ENCODE measurements around the gene LOXL4.

The LOXL4 gene

DNA sequence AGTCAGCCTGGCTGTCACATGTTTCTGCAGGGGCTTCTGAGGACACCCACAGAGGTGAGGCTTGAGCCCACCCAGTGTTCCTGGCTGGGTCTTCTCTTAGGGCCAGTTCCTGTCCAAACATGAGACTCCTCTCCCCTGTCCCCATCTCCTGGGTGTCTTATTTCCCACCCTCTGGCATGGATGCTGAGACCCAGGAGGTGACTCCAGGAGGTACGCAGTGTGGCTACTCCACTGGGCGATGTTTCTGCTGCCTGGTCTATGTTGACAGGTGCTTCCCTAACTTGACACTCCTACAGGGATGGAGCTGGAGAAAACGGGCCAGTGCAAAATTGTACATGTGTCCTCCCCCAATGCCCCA lies 26.3 kb upstream of the LOXL4 start:
- DNase-seq: no peak

DNA sequence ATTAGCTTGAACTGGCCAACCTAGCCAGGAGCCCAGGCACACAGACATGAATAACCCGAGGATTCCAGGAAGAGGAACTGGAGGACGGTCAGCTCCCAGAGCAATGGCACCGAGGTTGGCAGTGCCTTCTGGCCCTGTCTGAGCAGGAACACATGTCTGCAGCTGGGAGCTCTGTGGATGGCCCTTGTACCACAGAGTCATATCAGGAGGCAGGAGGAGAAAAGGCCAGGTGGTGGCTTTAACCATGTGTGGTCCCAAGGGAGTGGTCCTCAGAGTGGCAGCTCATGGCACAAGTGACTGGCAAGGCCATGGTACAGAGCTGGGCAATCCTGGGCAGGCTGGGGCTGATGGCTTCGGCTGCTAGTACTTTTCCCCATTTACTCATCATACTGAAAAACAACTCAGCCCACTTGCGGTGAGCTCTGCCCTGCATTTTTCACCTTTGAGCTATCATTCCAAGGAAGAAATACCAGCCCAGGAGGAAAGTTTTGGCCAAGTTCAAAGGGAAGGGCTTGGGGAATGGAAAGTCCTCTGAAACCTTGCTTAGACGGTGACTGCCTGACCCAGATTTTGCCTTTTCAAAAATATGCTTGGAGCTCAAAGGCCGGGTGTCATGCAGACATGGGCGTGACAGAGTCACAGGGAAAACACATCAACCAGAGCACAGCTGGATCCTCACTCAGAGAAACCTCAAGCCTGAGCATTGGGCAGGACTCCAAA lies 25.7 kb upstream of the LOXL4 start:
- DNase-seq: no peak

DNA sequence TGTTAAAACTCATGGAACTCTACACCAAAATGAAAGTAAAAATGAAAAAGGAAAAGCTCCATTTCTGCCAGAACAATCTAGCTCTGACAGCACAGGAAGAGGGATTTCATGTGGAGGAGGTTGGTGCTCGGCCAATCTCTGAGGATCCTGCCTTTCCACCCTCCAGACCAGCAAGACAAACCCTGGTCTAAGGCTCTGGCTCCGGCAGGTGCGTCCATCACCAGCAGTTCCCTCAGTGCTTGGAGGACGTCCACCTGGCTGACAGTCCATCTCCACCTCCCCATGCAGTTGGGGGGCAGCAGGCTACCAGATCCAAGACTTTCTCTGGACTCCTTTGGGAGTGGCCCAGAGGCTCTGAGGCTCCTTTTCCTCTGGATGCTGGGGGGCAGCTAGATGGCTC lies 25.0 kb upstream of the LOXL4 start:
- no peak for DNase-seq

DNA sequence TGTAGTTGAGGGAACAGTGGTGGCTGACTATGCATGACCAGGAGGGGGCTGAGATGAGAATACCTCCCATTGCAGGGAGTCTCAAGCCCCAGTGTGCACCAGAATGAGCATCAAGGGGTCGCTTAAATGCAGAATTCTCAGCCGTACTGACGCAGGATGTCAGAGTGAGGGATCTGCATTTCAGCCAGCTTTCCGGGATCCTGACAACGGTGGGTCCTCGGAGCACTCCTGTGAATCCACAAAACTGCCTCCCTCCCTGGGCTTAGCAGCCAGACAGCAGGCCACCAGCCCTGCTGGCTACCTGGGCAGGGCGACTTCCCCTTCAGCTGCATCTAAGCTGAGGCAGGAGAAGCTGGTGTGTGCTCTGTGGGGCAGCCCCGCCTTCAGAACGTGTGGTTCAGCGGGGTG lies 21.8 kb upstream of the LOXL4 start:
- no peak for DNase-seq

DNA sequence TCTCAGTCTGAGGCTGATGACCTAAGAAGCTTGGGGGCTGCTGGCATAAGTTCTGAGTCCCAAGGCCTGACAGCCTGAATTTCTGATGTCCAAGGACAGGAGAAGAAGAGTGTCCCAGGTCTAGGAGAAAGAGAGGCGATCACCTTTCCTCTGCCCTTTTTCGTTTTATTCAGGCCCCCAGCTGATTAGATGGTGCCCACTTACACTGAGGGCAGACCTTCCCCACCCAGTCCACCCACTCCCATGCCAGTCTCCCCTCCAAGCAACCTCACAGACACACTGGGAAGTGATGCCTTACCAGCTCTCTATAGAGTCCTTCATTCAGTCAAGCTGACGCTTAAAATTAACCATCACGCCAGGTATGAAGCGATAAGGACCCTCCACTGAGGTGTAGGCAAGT lies 19.3 kb upstream of the LOXL4 start:
- DNase-seq: no peak

DNA sequence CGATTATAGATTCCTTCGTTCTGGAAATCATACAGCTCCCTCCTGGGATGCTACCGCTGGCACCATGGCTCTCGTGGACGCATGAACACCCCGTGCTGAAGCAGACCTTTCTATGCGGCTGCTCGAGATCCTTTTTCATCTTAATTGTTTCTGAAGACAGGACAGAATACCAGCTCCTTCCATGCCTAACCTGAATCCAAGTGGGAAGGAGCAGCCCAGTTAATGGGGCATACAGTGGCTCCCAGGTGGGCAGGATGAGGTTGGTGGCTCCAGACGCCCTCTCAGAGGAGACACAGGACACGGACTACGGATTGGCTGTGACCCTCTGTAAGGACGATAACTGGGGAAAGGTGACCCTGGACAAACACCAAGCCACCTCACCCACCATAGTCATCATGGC lies 18.4 kb upstream of the LOXL4 start:
- DNase-seq: no peak

DNA sequence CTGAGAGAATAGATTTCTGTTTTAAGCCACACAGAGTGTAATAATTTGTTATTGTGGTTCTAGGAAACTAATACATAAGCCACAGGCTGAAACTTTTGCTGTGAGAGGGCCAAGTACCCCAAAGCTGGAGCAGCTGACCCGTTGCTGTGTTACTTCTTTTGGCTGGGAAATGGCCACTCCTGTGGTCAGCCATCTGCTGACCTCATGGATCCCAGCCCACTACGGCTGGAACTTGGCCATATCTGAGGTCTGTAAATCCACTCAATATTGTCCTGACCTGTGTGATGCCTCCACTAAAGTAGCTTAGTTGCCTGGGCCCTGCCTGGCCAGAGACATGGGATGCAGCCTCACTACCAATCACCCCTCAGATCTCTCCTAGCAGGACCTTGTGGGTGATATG lies 17.4 kb upstream of the LOXL4 start:
- DNase-seq: no peak

DNA sequence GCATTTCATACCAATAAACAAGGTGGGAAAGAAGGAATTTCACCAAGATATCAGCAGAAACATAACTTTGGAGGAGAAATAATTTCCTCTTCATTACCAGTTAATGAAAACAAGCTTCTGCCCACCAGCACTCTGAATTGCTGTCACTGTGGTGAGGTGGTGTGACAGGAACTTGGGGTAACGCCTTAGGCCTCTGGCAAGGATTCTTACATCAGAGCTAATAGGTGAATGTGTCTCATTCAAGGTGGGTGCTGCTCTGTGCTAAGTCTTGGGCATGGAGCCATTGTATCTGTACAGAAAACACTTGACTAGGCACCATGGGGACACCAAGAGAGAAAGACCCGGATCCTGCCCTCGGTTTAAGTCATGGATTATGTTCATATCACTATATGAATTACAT lies 8.3 kb upstream of the LOXL4 start:
- no peak for DNase-seq

DNA sequence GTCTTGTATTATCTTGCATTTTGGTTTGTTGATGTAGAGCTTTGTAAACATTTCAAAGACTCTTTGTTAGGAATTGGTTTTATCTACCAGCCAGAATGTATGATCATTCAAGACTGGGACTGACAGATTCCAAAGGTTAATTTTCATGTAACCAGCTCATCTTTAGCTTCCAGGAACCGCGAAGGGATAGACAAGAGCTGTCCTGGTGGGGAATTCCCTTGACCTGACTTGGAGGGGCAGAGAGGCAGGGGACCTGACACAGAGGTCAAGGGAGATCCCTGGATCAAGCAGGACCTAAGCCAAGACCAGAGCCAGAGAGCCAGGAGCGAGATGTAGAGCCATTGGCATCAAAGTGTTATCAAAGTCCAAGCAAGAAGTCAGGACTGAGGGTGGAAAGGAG lies 6.6 kb upstream of the LOXL4 start:
- DNase-seq: no peak

DNA sequence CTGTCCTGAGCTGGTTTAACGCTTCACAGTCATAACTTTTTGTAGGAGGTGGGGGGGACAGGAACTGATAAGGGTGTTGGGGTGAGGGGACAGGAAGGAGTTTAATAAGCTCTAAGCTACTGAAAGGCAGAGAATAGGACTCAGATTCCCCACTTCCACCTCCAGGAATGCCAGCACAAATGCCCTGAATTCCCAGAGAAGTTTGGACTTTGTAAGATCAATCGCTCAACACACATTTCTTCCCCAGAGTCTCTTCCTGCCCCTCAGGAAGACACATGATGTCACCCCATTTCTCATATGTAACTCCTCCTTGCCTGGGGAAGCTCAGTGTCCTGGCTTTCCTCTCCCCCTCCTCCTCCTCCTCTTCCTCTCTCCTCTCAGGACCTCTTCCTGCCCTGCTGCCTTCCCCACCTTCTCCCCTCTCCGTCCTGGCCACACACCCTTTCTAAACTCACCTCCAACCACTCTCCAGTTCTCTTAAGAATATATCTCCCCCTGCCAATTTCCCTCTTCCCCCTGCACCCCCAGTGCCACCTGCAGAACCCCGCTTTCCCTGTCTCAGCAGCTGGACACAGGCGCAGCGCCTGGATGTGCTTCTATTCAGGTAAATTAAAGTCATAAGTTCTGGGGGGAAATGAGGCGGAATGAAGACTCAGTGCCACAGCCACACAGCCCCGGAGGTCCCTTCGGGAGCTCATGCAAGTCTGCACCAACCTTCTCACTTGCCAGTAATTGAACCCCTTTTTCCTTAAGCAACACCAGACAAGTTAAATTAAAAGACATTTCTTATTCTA lies 5.3 kb upstream of the LOXL4 start:
- no peak for DNase-seq

DNA sequence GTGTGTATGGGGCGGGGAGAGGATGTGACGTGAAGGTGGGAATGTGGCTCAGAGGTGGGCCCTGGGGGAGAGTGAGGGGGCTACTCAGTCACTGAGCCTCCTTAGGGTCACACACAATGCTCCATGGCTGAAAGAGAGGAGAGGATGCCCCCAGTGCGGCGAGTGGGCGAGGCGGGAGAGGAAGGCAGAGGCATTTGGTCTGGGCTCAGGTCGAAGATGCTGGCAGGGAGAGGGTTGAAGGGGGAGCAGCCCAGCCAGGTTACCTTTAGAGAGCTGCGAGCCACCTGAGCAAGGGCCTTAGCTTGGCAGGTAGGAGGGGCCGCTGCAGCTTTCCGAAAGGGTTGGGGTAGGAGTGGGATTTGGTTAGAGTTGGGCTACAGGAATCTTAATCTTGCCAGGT lies 4.7 kb upstream of the LOXL4 start:
- no peak for DNase-seq

DNA sequence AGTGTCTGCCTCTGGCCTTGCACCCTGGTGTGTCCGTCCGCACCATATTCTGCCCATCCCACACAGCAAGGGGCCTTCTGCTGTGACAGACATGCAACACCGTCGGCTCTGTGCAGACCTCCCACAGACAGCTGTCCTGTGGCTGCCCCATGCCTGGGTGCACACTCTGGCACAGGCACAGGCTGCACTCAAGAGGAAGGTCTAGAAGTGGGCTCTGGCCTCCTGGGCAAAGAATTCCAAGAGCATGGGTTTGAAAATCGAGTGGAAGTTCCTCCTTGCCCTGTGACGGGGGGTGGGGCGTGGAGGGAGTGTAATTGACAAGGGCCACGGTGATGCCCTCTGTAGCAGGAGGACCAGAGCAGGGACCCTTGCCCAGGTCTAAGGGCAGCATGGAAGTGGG lies 4.3 kb upstream of the LOXL4 start:
- DNase-seq: no peak

DNA sequence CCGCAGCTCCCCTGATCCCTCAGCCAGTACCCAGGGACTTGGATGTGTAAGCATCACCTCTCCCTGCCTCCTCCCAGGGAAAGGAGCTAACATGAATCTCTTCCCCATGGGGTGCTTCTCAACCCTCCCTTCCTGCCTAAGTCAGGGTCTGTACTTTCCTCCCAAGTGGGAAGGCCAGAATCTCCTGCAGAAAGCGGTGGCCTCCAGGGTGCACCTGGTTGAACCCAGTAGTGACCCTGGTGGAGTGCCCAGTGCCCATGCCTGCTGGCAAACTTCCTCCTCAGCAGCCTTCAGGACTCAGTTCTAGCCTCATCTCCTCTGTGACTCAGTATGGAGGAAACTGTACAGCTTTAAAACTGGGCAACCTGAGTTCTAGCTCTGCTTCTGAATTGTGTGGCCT lies 2.8 kb upstream of the LOXL4 start:
- DNase-seq: no peak

DNA sequence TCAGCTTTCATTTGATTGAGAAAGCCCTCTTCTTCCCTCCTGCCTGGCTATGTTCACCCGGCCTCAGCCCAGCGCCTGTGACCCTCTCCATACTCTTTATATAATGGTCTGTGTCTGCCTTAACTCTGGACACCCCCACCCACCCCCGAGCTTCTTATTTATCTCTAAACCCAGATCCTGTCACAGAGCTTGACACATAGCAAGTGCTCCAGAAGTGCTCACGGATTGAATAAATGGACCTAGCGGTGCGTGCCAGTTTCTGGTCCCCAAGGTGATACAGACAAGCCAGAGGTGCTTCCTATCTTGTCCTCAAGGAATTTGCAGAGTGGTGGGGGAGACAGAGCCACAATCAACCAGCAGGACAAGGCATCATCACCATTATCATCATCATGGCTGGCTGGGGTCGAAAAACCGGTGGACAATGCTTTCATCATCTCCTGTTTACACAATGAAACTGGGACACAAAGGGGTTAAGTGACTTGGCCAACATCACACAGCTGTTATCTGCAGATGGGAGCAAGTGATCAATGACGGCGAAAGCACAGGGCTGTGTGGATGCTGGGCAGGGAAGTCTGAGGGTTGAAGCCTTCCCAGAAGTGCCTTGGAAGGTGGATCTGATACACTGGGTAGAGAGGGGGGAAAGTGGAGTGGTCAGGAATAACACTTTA lies 2.2 kb upstream of the LOXL4 start:
- no peak for DNase-seq

DNA sequence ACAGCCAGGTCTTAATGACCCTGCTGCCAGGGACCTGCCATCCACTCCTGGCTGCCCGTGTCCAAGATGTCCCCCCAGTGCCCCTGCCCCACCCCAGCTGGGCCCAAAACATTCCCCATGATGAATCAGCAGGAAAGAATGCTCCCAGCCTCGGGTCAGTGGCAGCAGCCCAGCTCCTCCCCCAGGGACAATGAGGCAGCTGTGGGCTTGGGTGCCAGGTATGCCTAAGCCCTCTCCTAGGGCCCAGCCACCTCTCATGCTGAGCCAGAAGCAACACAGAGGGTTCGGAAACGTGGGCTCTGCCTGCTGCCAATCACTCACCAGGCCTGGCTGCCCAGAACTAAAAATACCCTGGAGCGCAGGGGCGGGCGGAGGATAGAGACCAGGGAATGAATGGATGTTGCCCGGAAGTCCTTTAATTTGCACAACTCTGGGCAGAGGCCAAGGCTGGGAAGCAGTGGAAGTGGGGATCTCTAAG lies 1.5 kb upstream of the LOXL4 start:
- DNase-seq: no peak

DNA sequence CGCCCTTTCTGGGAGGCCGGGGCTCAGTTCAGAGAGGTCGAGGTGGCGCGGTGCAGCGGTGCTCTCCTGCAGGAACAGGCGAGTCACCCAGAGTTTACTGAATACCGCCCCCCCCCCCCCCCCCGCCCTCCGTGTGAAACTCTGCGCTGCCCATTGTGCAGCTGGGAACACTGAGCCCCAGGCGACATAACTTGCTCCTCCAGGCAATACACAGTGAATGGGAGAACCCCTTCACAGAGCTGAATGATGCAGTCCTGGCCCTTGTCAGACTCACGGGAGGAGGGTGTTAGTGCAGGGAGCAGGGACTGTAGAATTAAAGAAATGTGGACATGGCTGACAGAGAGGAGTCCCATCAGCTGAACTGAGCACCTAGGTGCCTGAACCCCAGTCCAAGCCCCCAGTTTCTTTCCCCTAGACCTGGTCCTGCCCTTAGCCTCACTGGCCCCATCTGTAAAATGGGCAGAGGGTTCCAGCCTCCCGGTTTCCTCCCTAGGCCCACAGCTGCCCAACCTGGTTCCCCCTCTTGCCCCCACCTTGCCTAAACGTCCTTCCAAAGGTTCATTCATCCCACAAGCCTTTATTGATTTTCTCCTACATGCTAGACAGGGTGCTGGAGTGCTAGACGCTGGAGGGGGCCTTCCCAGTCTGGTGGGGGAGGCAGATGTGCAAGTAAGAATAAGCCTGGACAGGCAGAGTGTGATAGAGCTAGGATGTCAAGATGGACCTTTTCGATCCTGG lies 869 bp upstream of the LOXL4 start:
- DNase-seq: no peak

DNA sequence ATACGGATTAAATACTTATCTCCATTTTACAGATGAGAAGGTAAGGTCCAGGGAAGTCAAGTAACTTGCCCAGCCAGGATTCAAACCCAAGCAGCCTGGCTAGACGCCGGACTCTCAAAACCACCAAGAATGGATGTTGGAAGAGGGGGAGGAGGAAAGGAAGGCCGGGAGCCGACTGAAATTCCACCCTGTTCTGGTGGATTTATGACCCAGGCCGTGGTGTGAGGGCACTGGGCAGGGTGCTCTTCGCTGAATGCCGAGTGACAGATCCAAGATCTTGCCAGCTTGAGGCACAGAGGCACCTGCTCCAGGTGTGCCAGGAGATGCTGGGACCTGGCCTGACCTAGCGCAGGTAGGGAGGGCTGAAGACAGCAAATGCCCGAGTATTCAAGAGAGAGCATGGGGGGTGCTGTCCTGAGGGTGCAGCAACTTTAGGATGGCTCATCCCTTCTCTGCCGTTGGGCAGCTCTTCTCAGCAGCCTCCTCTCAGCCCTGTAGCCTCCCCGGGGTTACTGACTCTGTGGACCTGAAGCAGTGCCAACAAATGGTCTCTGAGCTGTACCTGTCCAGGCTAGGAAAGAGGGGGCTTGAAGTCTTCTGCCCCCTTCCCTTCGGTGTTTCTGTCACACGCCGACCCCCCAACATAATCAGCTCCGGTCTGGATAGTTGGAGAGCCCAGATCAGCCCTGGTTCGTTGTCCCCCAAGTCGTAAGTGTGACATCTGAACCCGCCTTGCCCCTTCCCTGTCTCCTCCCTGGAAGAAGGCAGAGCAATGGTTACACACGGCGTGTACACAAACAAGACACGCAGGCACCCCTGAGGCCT lies 713 bp downstream of the LOXL4 start:
- no peak for DNase-seq

DNA sequence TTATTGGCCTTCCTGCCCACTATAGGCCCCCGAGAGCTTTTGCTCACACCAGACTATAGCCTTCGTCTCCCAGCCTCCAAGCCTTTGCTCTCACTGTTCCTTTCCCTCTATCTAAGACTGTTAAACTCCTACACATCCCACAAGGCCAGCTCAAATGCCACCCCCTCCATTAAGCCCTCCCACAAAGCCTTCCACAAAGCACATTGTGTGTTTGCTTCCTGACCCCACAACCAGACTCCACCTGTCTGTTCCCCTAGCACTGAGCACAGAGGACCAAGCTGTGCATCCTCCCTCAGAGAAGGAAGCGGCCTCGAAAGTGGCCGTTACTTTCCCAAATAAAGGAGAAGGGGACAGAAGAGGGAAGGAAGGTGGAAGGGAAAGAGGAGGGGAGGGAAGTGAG lies 1.3 kb downstream of the LOXL4 start:
- no peak for DNase-seq

DNA sequence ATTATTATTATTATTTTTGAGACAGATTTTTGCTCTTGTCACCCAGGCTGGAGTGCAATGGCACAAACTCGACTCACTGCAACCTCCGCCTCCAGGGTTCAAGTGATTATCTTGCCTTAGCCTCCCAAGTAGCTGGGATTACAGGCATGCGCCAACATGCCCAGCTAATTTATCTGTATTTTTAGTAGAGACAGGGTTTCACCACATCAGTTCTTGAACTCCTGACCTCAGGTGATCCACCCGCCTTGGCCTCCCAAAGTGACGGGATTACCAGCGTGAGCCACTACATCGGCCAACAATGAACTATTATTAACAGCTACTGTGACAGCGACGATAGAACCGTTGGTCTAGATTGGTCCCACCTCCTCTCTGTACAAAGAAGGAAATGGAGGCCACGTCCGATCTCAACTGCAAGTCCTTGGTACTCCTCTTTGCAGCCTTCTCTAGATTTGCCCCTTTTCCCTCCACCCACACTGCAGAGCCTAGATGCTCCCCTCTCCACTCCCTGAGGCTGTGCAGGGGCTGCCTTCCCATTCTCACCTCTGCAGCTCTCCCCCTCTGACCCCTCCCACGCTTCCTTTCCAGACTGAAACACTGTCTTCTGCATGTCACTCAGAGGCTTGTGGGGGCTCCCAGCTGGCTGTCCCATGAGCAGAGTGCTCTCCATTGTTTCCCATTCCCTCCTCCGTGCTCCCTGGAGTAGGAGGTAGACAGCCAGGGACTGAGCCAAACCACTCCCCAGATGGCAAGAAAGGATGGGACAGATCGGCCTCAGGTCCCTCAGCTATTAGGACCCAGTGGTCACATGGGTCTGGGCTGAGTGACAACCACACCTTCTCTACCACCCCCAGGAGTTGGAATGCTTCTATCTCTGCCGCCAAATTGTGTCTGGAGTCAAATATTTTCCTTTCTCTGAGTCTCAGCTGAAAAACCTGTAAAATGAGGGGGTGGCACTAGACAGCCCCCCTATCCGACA lies 2.3 kb downstream of the LOXL4 start:
- no peak for DNase-seq

DNA sequence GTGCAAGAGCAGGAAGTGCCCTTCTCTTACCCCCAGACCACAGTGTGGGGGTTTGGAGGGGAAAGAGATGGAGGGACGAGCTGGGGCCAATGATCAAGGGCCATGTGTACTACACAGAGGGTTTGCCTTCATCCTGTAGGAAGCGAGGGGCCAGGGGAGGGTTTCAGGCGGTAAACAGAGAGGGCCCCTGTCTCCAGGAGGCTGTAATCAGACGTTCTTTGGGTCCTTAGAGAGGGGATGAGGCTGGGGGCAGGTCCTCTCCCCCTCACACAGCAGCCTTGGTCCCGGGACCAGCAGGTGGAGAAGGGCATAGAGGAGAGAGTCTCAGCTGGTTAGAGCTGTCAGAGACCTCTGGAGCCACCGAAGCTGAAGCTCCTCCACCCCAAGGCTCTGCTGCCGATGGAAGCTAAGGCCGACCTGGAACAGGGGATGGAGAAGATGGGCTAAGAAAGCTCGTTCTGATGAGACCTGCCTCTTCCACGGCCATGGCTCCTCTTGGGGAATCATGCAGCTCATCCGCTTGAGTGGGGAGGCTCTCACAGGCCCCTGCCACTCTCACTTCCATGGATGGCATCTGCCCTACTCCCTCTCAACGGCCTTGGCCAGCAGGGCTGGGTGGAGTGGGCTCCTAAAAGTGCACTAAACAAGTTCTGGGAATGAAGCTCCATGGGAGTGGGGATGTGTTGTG lies 3.5 kb downstream of the LOXL4 start:
- peak in 1 of 2 experiments; percentile 15 for DNase-seq

DNA sequence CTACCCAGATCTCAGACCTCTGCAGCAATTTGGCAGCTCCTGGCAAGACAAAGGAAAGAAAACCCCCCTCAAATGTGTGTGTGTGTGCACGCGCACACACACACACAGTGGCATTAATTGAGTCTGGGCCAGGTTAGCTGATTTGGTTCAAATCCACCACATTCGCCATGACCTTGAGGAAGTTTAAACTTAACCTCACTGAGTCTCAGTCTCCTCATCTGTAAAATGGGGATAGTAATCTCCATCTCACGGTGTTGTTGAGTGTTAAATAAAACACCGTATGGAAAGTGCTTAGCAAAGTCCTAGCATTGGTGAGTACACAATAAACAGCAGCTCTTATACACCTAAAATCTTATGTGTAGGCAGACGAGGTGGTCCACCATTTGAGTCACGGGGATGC lies 4.9 kb downstream of the LOXL4 start:
- no peak for DNase-seq

Measured in Kasumi-1 (cell line).